SK-N-SH (cell line): ENCODE measurements around the gene ABCA7. TPM values are rescaled to one million over a fixed set of nuclear protein-coding genes. Genes with fewer than 3 reads are reported as not detected.
A peak's percentile ranks its signal among the peaks of the same experiment; 100 is the strongest.

Source experiments
- CTCF ChIA-PET: fragments of 300-600, 350-600 bp; formaldehyde crosslinking; extraction: SDS; loops from one replicate; lab custom pipeline; 2021; lab: Yijun Ruan, JAX
- POLR2A ChIA-PET: fragments of 350-600 bp; sonication (Branson Sonifier 250); formaldehyde crosslinking; extraction: SDS; loops from one replicate; lab custom pipeline; 2020; ENCODE audit warnings: antibody characterized with exemption, inconsistent platforms; lab: Yijun Ruan, JAX
- DNase-seq: peaks from one replicate; pipeline ENCODE4 v3.0.0; 2012
- H2AFZ ChIP-seq: fragments of 200-600 bp; sonication (generic); 2 replicates; pipeline ENCODE4 v1.8.1; 2016; ENCODE audit warnings: antibody characterized with exemption, mild to moderate bottlenecking, low read depth
- H3F3A ChIP-seq: fragments of 200-600 bp; sonication (generic); replicated peaks from 2 replicates; pipeline ENCODE3; 2016; ENCODE audit warnings: antibody characterized with exemption, mild to moderate bottlenecking; ENCODE audit not compliant: insufficient read depth
- H3K27ac ChIP-seq, 2 experiments: fragments of 200-500 bp in 1 of 2; fragments of 200-600 bp in 1 of 2; sonication (Bioruptor generic) in 1 of 2; sonication (generic), shearing (Covaris generic) in 1 of 2; 2 replicates each; pipeline versions ENCODE4 v1.5.1 to v1.6.1; 2014 to 2016; ENCODE audit warnings: low read depth in 2 of 2, inconsistent platforms in 1 of 2, low read length in 1 of 2, mild to moderate bottlenecking in 1 of 2, mixed read lengths in 1 of 2
- H3K27me3 ChIP-seq: fragments of 200-600 bp; sonication (generic), shearing (Covaris generic); 2 replicates; pipeline ENCODE4 v1.6.1; 2016; ENCODE audit warnings: mixed run types; ENCODE audit not compliant: insufficient read depth
- H3K36me3 ChIP-seq, 2 experiments: fragments of 200-500 bp in 1 of 2; fragments of 200-600 bp in 1 of 2; sonication (Bioruptor generic) in 1 of 2; sonication (generic) in 1 of 2; replicated peaks in 1 of 2; 2 replicates each; pipeline versions ENCODE3 to v1.5.1; 2014 to 2016; ENCODE audit warnings: low read length in 1 of 2, mild to moderate bottlenecking in 1 of 2; ENCODE audit not compliant: insufficient read depth in 2 of 2, control insufficient read depth in 1 of 2
- H3K4me1 ChIP-seq, 2 experiments: fragments of 200-500 bp in 1 of 2; fragments of 200-600 bp in 1 of 2; sonication (Bioruptor generic) in 1 of 2; sonication (generic), shearing (Covaris generic) in 1 of 2; 2 replicates each; pipeline versions ENCODE4 v1.5.1 to v1.6.1; 2014 to 2016; ENCODE audit warnings: low read depth in 1 of 2, low read length in 1 of 2, mixed run types in 1 of 2; ENCODE audit not compliant: insufficient read depth in 2 of 2, control insufficient read depth in 1 of 2
- H3K4me2 ChIP-seq: fragments of 200-600 bp; sonication (generic), shearing (Covaris generic); 2 replicates; pipeline ENCODE4 v1.6.1; 2017; ENCODE audit warnings: mixed run types
- H3K4me3 ChIP-seq, 2 experiments: fragments of 200-500 bp in 1 of 2; fragments of 200-600 bp in 1 of 2; sonication (Bioruptor generic) in 1 of 2; sonication (generic), shearing (Covaris generic) in 1 of 2; 2 replicates each; pipeline versions ENCODE4 v1.5.1 to v1.8.1; 2014 to 2016; ENCODE audit warnings: low read depth in 2 of 2, inconsistent platforms in 1 of 2, low read length in 1 of 2, mild to moderate bottlenecking in 1 of 2, mixed read lengths in 1 of 2, moderate library complexity in 1 of 2
- H3K79me2 ChIP-seq: fragments of 200-600 bp; sonication (generic); 2 replicates; pipeline ENCODE4 v1.8.1; 2017; ENCODE audit warnings: mild to moderate bottlenecking; ENCODE audit not compliant: insufficient read depth
- H3K9ac ChIP-seq: fragments of 200-600 bp; sonication (generic); 2 replicates; pipeline ENCODE4 v1.6.1; 2017; ENCODE audit warnings: mixed run types
- H3K9me2 ChIP-seq: fragments of 200-600 bp; sonication (generic); 2 replicates; pipeline ENCODE4 v1.6.1; 2017; ENCODE audit warnings: mixed run types
- H3K9me3 ChIP-seq: fragments of 200-600 bp; sonication (generic); 2 replicates; pipeline ENCODE4 v1.6.1; 2017; ENCODE audit warnings: mixed run types, mild to moderate bottlenecking, moderate library complexity
- H4K20me1 ChIP-seq: fragments of 200-600 bp; sonication (generic); 2 replicates; pipeline ENCODE4 v1.6.1; 2017; ENCODE audit warnings: mild to moderate bottlenecking, mixed run types; ENCODE audit not compliant: insufficient read depth
- ELF1 ChIP-seq: IDR thresholded peaks from 2 replicates; pipeline ENCODE4 v1.4.0; 2012
- FOSL2 ChIP-seq: IDR thresholded peaks from 2 replicates; pipeline ENCODE4 v1.4.0; 2012; ENCODE audit warnings: low read depth, mild to moderate bottlenecking, moderate library complexity, borderline replicate concordance
- FOXJ3 ChIP-seq: sonication (generic); formaldehyde crosslinking; IDR thresholded peaks from 2 replicates; pipeline ENCODE4 v1.5.1; 2020; ENCODE audit warnings: mild to moderate bottlenecking, missing genetic modification reagents
- JUND ChIP-seq: IDR thresholded peaks from 2 replicates; pipeline ENCODE4 v1.4.0; 2012
- NRF1 ChIP-seq: IDR thresholded peaks from 2 replicates; pipeline ENCODE4 v1.6.1; 2012; ENCODE audit warnings: low read depth, mild to moderate bottlenecking, low read length
- PBX3 ChIP-seq: IDR thresholded peaks from 2 replicates; pipeline ENCODE4; 2012
- POLR2AphosphoS5 ChIP-seq: IDR thresholded peaks from 2 replicates; pipeline ENCODE4 v1.6.1; 2012; ENCODE audit warnings: low read depth, low read length
- SIN3A ChIP-seq: IDR thresholded peaks from 2 replicates; pipeline ENCODE4 v1.6.1; 2012; ENCODE audit warnings: low read depth, mild to moderate bottlenecking, low read length, moderate library complexity, borderline replicate concordance
- SMC3 ChIP-seq: IDR thresholded peaks from 2 replicates; pipeline ENCODE4 v1.6.1; 2012; ENCODE audit warnings: low read depth, low read length, improper control_type of control experiment
- TCF12 ChIP-seq: IDR thresholded peaks from 2 replicates; pipeline ENCODE4 v1.4.0; 2012
- TEAD4 ChIP-seq: IDR thresholded peaks from 2 replicates; pipeline ENCODE4 v1.4.0; 2012; ENCODE audit warnings: mild to moderate bottlenecking, borderline replicate concordance; ENCODE audit not compliant: insufficient read depth
- YY1 ChIP-seq: IDR thresholded peaks from 2 replicates; pipeline ENCODE4 v1.4.0; 2012; ENCODE audit warnings: low read depth, mild to moderate bottlenecking
- ZBTB33 ChIP-seq: IDR thresholded peaks from 2 replicates; pipeline ENCODE4 v1.4.0; 2012; ENCODE audit warnings: low read depth, borderline replicate concordance
- WGBS: methylation state at CpG from one replicate; pipeline ENCODE4 v1.1.6; 2017; ENCODE audit warnings: low lambda C conversion rate; 5-methylcytosine and 5-hydroxymethylcytosine counted together
- polyA plus RNA-seq, 3 experiments: library from polyadenylated mRNA; depleted of rRNA; stranded (reverse); fragments of >200 nt; gene quantifications; 2 replicates each; pipeline ENCODE4 v1.2.3, GENCODE V29; 2012
- TF ChIP-seq, protein P1 (sequence below): IDR thresholded peaks from 2 replicates; pipeline ENCODE4 v1.4.0; 2012; ENCODE audit warnings: low read depth, borderline replicate concordance
- TF ChIP-seq, protein P2 (sequence below): fragments of 200-600 bp; sonication (generic); IDR thresholded peaks from 2 replicates; pipeline ENCODE4 v1.6.1; 2017; ENCODE audit warnings: antibody characterized with exemption, mild to moderate bottlenecking, moderate library complexity
- TF ChIP-seq, protein P3 (sequence below): fragments of 150-350 bp; IDR thresholded peaks from 2 replicates; pipeline ENCODE4 v1.6.1; 2016; ENCODE audit warnings: mild to moderate bottlenecking, low read depth, low read length

The ABCA7 gene
- polyA plus RNA-seq, 1 of the 3 experiments (the other 2 are of a cell fraction), result 7.8 TPM

GRCh38 chr19:1112268-1113029 is 72.5 kb downstream of the ABCA7 start:
- DNase-seq, result peak; percentile 79
- Histone ChIP-seq H3K27me3 (no peaks in the 10 kb centered on the region), H3K4me3 (no peak overlapping the region), H4K20me1 (peaks cover 2% of the 10 kb centered on the region; the same call in 1 of the 2 replicates), H3K4me1 (peaks cover 5 to 7% of the 10 kb centered on the region in 2 experiments; a peak in 2 of 4 replicates), H3K79me2 (no peaks in the 10 kb centered on the region), H2AFZ (no peak overlapping the region), H3K9me2 (no peaks in the 10 kb centered on the region), H3K9ac (no peak overlapping the region), H3K27ac (peak overlapping the region in 1 of 2 experiments; percentile 47; a peak in 1 of 4 replicates), H3K9me3 (no peaks in the 10 kb centered on the region), H3K4me2 (no peak overlapping the region), H3F3A (peaks cover 8% of the 10 kb centered on the region), H3K36me3 (peaks cover 0 to 33% of the 10 kb centered on the region in 2 experiments)
- TF ChIP-seq POLR2AphosphoS5, result no peak
- no peak for TF ChIP-seq FOSL2
- CTCF ChIA-PET, result interaction anchor here (0.6 to 3.8 kb wide), 41 partner anchors 9 to 237 kb away, joined by 3 to 63 read pairs (median 8); partner anchors contain the start of genes ARHGAP45, ATP5F1D, GPX4 and POLR2E
- POLR2A ChIA-PET, result interaction anchor here (0.9 to 2.0 kb wide), 3 partner anchors 9 to 157 kb away, joined by 3 to 15 read pairs (median 3); partner anchors contain the start of genes CIRBP and GPX4
- WGBS, result 94% methylated on average over 16 of the region's 71 CpGs

GRCh38 chr19:1113030-1113985 is 73.4 kb downstream of the ABCA7 start:
- peak; percentile 100 for DNase-seq
- POLR2A ChIA-PET, result interaction anchor here (0.6 to 2.0 kb wide), 5 partner anchors 9 to 156 kb away, joined by 3 to 15 read pairs (median 3); partner anchors contain the start of genes CIRBP and GPX4
- no peak overlapping the region for H3K9ac ChIP-seq
- TF ChIP-seq YY1 (no peak), TCF12 (no peak), TEAD4 (no peak), JUND (no peak), NRF1 (no peak), PBX3 (peak; percentile 89), SMC3 (peak; percentile 77), ELF1 (no peak), SIN3A (peak; percentile 79), ZBTB33 (no peak), FOXJ3 (no peak)
- TF ChIP-seq, protein P1, sequence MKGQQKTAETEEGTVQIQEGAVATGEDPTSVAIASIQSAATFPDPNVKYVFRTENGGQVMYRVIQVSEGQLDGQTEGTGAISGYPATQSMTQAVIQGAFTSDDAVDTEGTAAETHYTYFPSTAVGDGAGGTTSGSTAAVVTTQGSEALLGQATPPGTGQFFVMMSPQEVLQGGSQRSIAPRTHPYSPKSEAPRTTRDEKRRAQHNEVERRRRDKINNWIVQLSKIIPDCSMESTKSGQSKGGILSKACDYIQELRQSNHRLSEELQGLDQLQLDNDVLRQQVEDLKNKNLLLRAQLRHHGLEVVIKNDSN, result no peak
- TF ChIP-seq, protein P2, sequence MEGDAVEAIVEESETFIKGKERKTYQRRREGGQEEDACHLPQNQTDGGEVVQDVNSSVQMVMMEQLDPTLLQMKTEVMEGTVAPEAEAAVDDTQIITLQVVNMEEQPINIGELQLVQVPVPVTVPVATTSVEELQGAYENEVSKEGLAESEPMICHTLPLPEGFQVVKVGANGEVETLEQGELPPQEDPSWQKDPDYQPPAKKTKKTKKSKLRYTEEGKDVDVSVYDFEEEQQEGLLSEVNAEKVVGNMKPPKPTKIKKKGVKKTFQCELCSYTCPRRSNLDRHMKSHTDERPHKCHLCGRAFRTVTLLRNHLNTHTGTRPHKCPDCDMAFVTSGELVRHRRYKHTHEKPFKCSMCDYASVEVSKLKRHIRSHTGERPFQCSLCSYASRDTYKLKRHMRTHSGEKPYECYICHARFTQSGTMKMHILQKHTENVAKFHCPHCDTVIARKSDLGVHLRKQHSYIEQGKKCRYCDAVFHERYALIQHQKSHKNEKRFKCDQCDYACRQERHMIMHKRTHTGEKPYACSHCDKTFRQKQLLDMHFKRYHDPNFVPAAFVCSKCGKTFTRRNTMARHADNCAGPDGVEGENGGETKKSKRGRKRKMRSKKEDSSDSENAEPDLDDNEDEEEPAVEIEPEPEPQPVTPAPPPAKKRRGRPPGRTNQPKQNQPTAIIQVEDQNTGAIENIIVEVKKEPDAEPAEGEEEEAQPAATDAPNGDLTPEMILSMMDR, result peak; percentile 84
- TF ChIP-seq, protein P3, sequence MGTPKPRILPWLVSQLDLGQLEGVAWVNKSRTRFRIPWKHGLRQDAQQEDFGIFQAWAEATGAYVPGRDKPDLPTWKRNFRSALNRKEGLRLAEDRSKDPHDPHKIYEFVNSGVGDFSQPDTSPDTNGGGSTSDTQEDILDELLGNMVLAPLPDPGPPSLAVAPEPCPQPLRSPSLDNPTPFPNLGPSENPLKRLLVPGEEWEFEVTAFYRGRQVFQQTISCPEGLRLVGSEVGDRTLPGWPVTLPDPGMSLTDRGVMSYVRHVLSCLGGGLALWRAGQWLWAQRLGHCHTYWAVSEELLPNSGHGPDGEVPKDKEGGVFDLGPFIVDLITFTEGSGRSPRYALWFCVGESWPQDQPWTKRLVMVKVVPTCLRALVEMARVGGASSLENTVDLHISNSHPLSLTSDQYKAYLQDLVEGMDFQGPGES, result no peak

More at GRCh38 chr19:1113030-1113985, 73.4 kb downstream of the ABCA7 start:
- Histone ChIP-seq H3K9me2 (no peaks in the 10 kb centered on the region), H3K36me3 (peaks cover 0 to 28% of the 10 kb centered on the region in 2 experiments), H3K79me2 (no peaks in the 10 kb centered on the region), H2AFZ (no peak overlapping the region), H3K4me2 (peak overlapping the region; percentile 47; the same call in 1 of the 2 replicates), H4K20me1 (no peaks in the 10 kb centered on the region), H3K4me3 (no peak overlapping the region; a peak in 1 of 4 replicates), H3K27me3 (no peaks in the 10 kb centered on the region), H3K27ac (peak overlapping the region; percentile 32 to 79; a peak in 3 of 4 replicates), H3K9me3 (no peaks in the 10 kb centered on the region), H3K4me1 (peaks cover 5 to 7% of the 10 kb centered on the region in 2 experiments; a peak in 2 of 4 replicates), H3F3A (peaks cover 4% of the 10 kb centered on the region)
- CTCF ChIA-PET, result interaction anchor here (0.6 to 3.8 kb wide), 52 partner anchors 10 to 484 kb away, joined by 3 to 63 read pairs (median 6); partner anchors contain the start of genes ARHGAP45, ATP5F1D, GPX4 and POLR2E
- 53% methylated on average over 7 of the region's 44 CpGs for WGBS
